GM23338 (cell line): ENCODE results near the gene LAMA1. TPM values are rescaled to one million over a fixed set of nuclear protein-coding genes. Genes with fewer than 3 reads are reported as not detected.

Experiments
- ATAC-seq: fragments of 200-7000 bp; cut with Tn5 transposase; 3 replicates; pipeline ENCODE4 v1.9.1; 2020
- DNase-seq: peaks from one replicate; pipeline ENCODE4 v3.0.0-alpha.2; 2015; ENCODE audit warnings: low spot score
- H2AFZ ChIP-seq: fragments of 200-600 bp; sonication (generic); 2 replicates; pipeline ENCODE4 v1.8.0; 2016; ENCODE audit warnings: antibody characterized with exemption, mild to moderate bottlenecking, moderate library complexity
- H3F3A ChIP-seq: fragments of 200-600 bp; sonication (generic); replicated peaks from 2 replicates; pipeline ENCODE4 v1.8.0; 2017; ENCODE audit warnings: antibody characterized with exemption, mixed run types, low read depth
- H3K27ac ChIP-seq: fragments of 200-600 bp; sonication (generic); 2 replicates; pipeline ENCODE4 v1.6.1; 2016; ENCODE audit warnings: low read depth
- H3K27me3 ChIP-seq: fragments of 200-600 bp; sonication (generic); 2 replicates; pipeline ENCODE4 v1.8.0; 2016; ENCODE audit warnings: mild to moderate bottlenecking, mixed run types, moderate library complexity; ENCODE audit not compliant: insufficient read depth
- H3K36me3 ChIP-seq: fragments of 200-600 bp; sonication (generic); 2 replicates; pipeline ENCODE4 v1.8.0; 2016; ENCODE audit warnings: mild to moderate bottlenecking; ENCODE audit not compliant: insufficient read depth
- H3K4me1 ChIP-seq: fragments of 200-600 bp; sonication (generic); 2 replicates; pipeline ENCODE4 v1.8.0; 2016; ENCODE audit warnings: mild to moderate bottlenecking, moderate library complexity; ENCODE audit not compliant: insufficient read depth
- H3K4me2 ChIP-seq: fragments of 200-600 bp; sonication (generic); 2 replicates; pipeline ENCODE4 v1.7.1; 2017; ENCODE audit warnings: mixed run types
- H3K4me3 ChIP-seq: fragments of 200-600 bp; sonication (generic); 2 replicates; pipeline ENCODE4 v1.6.1; 2016; ENCODE audit warnings: mixed run types
- H3K79me2 ChIP-seq: fragments of 200-600 bp; sonication (generic); replicated peaks from 2 replicates; pipeline ENCODE4 v1.8.0; 2017; ENCODE audit warnings: mild to moderate bottlenecking; ENCODE audit not compliant: insufficient read depth
- H3K9me2 ChIP-seq: fragments of 200-600 bp; sonication (generic); 2 replicates; pipeline ENCODE4 v1.8.0; 2017; ENCODE audit not compliant: insufficient read depth
- H4K20me1 ChIP-seq: fragments of 200-600 bp; sonication (generic); replicated peaks from 2 replicates; pipeline ENCODE4 v1.8.0; 2017; ENCODE audit warnings: mild to moderate bottlenecking; ENCODE audit not compliant: insufficient read depth
- H3K27ac Mint-ChIP-seq: 2 replicates; pipeline ENCODE4 v1.8.0; 2020; ENCODE audit warnings: inconsistent platforms, mild to moderate bottlenecking, moderate library complexity, mixed read lengths
- H3K27me3 Mint-ChIP-seq: 3 replicates; pipeline ENCODE4 v1.8.0; 2022; ENCODE audit warnings: low read depth, mild to moderate bottlenecking, moderate library complexity, mixed read lengths, inconsistent platforms; ENCODE audit not compliant: insufficient read depth, poor library complexity
- H3K36me3 Mint-ChIP-seq: 3 replicates; pipeline ENCODE4 v1.8.0; 2021; ENCODE audit warnings: low read depth, mild to moderate bottlenecking, inconsistent platforms, moderate library complexity, mixed read lengths
- H3K4me1 Mint-ChIP-seq: 3 replicates; pipeline ENCODE4 v1.8.0; 2020; ENCODE audit warnings: mild to moderate bottlenecking, inconsistent platforms, mixed read lengths
- H3K4me3 Mint-ChIP-seq: 3 replicates; pipeline ENCODE4 v1.8.0; 2021; ENCODE audit warnings: moderate library complexity, mild to moderate bottlenecking, inconsistent platforms, mixed read lengths
- H3K9me3 Mint-ChIP-seq: 3 replicates; pipeline ENCODE4 v1.8.0; 2020; ENCODE audit warnings: moderate library complexity, mild to moderate bottlenecking, inconsistent platforms, mixed read lengths
- CREB1 ChIP-seq: fragments of 250-450 bp; sonication (Bioruptor Pico); IDR thresholded peaks from 2 replicates; pipeline ENCODE4 v1.5.0; 2020; ENCODE audit warnings: low read depth, mild to moderate bottlenecking, moderate library complexity
- CTCF ChIP-seq, 2 experiments: fragments of 200-600 bp in 1 of 2; sonication (generic) in 1 of 2; conservative IDR thresholded peaks; 2 replicates each; pipeline versions ENCODE4 v1.5.1 to v1.6.1; 2016 to 2017; ENCODE audit warnings: antibody characterized with exemption in 2 of 2, low read depth in 2 of 2, mild to moderate bottlenecking in 2 of 2, moderate library complexity in 1 of 2
- ETS1 ChIP-seq: IDR thresholded peaks from 2 replicates; pipeline ENCODE4 v1.6.1; 2016; ENCODE audit warnings: antibody characterized with exemption
- EZH2 ChIP-seq: fragments of 200-600 bp; sonication (generic); IDR thresholded peaks from one replicate; pipeline ENCODE4 v1.8.0; 2017; ENCODE audit warnings: antibody characterized with exemption, mild to moderate bottlenecking, low read depth; ENCODE audit not compliant: unreplicated experiment
- JUNB ChIP-seq: IDR thresholded peaks from one replicate; pipeline ENCODE4 v1.6.1; 2016; ENCODE audit warnings: antibody characterized with exemption; ENCODE audit not compliant: unreplicated experiment
- NANOG ChIP-seq: IDR thresholded peaks from 2 replicates; pipeline ENCODE4 v1.6.1; 2016; ENCODE audit warnings: antibody characterized with exemption, borderline replicate concordance
- POLR2AphosphoS5 ChIP-seq: IDR thresholded peaks from 2 replicates; pipeline ENCODE4 v1.6.1; 2016; ENCODE audit warnings: antibody characterized with exemption, low read depth
- STAT1 ChIP-seq: IDR thresholded peaks from one replicate; pipeline ENCODE4 v1.6.1; 2016; ENCODE audit warnings: antibody characterized with exemption; ENCODE audit not compliant: unreplicated experiment
- ZNF462 ChIP-seq: fragments of 250-450 bp; sonication (Bioruptor Pico); IDR thresholded peaks from 2 replicates; pipeline ENCODE4 v1.5.0; 2020; ENCODE audit warnings: mild to moderate bottlenecking, moderate library complexity
- polyA plus RNA-seq: library from polyadenylated mRNA; unstranded; fragments of >200 nt; fragmentation: Nextera tagmentation; extraction: Ambion mirVana; gene quantifications from 2 replicates; pipeline ENCODE4 v1.2.1, GENCODE V29; 2016
- total RNA-seq: library from RNA; depleted of rRNA; stranded (reverse); fragments of >200 nt; shearing (Covaris generic); gene quantifications from 2 replicates; pipeline ENCODE4 v1.2.3, GENCODE V29; 2014

The LAMA1 gene
- total and polyA plus RNA-seq, 2 experiments from 2014 or later, result 14.8 to 52.3 TPM

- Histone ChIP-seq H3F3A (no peaks in the 10 kb centered on the region), H3K9me2 (no peaks in the 10 kb centered on the region), H4K20me1 (0 out of 2 replicates have a peak, but pooled peaks cover 4% of the 10 kb centered on the region), H3K27ac (no peak overlapping the region), H3K4me3 (no peak overlapping the region), H3K79me2 (no peaks in the 10 kb centered on the region), H2AFZ (no peak overlapping the region), H3K27me3 (no peaks in the 10 kb centered on the region), H3K4me1 (no peaks in the 10 kb centered on the region), H3K36me3 (peaks cover 30% of the 10 kb centered on the region), H3K4me2 (no peak overlapping the region)
- peaks cover 2% of the 10 kb centered on the region; the same call in 2 of the 3 replicates for H3K9me3 Mint-ChIP-seq
- H3K4me3 Mint-ChIP-seq, result no peak overlapping the region
- DNase-seq (no peak), ATAC-seq (no peak)
- no peak for TF ChIP-seq POLR2AphosphoS5
- TF ChIP-seq EZH2, result no peak
- TF ChIP-seq ZNF462 (CRISPR knock-in tag), result no peak
- TF ChIP-seq NANOG, result no peak
- TF ChIP-seq ETS1, result no peak
- no peak for TF ChIP-seq CREB1 (CRISPR knock-in tag)
- no peak for TF ChIP-seq JUNB
- TF ChIP-seq STAT1, result no peak
- TF ChIP-seq CTCF (conservative IDR thresholded peaks at IDR 0.05; ENCODE audit: low read depth in 2 of 2), result no peak
- peaks cover 42% of the 10 kb centered on the region for H3K36me3 Mint-ChIP-seq
- H3K27me3 Mint-ChIP-seq, result peaks cover 2% of the 10 kb centered on the region
- H3K27ac Mint-ChIP-seq, result no peak overlapping the region
- no peaks in the 10 kb centered on the region for H3K4me1 Mint-ChIP-seq
Observed at GRCh38 chr18:6963452-6964097, 154.0 kb downstream of the LAMA1 start.
